ENCODE data around the gene ZNF536.

DNA sequence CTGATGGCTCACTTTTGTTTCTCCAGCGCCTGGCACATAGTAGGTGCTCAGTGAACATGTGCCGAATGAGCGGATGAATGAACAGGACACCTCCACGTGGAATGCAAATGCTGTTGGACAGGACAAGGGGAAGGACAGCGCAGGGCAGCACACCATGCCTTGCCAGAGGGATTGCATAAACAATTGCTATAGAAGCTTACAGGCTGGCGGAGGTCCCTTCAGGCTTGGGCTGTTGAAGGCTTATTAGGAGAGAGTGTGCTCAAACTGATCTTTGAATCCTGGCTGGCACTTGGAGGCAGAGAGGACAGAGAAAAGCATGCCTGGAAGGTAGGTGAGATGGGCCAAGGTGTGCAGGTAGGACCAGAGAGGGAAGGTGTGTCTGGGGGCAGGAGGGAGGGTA, 35.9 kb upstream of the ZNF536 start:
- TF ChIP-seq, protein P1, sequence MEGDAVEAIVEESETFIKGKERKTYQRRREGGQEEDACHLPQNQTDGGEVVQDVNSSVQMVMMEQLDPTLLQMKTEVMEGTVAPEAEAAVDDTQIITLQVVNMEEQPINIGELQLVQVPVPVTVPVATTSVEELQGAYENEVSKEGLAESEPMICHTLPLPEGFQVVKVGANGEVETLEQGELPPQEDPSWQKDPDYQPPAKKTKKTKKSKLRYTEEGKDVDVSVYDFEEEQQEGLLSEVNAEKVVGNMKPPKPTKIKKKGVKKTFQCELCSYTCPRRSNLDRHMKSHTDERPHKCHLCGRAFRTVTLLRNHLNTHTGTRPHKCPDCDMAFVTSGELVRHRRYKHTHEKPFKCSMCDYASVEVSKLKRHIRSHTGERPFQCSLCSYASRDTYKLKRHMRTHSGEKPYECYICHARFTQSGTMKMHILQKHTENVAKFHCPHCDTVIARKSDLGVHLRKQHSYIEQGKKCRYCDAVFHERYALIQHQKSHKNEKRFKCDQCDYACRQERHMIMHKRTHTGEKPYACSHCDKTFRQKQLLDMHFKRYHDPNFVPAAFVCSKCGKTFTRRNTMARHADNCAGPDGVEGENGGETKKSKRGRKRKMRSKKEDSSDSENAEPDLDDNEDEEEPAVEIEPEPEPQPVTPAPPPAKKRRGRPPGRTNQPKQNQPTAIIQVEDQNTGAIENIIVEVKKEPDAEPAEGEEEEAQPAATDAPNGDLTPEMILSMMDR (IDR thresholded peaks at IDR 0.05; ENCODE audit: low read depth, low read length): no peak
- TF ChIP-seq EZH2phosphoT487 (IDR thresholded peaks at IDR 0.05; ENCODE audit: low read depth): no peak

All from OCI-LY3 (cell line).